GM12875 (cell line): Measurements from ENCODE around the gene ZNF786.
"Not testable (repeated sequence)": the region's sequence is repeated elsewhere in the genome, so short reads cannot be mapped to it uniquely, and the experiment has no call there.

Experiments
- H3K4me3 ChIP-seq: one replicate; pipeline ENCODE4 v1.5.1; 2011; ENCODE audit warnings: low read depth, low read length, control low read depth
- TF ChIP-seq, protein P1 (sequence below): IDR thresholded peaks from 2 replicates; pipeline ENCODE4 v1.5.1; 2011; ENCODE audit warnings: low read depth, mild to moderate bottlenecking, control low read depth, inconsistent platforms, low read length, moderate library complexity, borderline replicate concordance; ENCODE audit not compliant: insufficient read depth

Gene ZNF786

DNA sequence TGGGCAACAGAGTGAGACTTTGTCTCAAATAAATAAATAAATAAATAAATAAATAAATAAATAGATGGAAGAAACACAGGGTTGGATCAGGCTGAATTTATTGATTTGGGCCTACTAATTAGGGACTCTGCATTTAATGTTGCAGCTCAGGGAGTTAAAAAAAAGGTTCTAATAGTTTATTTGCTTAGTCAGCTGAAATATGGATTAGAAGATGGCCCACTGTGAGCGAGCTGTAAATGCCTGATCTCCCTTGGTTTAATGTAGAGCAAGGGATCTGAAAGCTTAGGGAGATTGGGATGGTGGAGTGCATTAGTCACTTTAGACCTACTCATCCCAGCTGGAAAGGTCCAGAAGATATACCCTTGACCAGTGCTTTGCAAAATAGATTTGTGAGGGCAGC, 37.1 kb downstream of the ZNF786 start:
- no peak overlapping the region for H3K4me3 ChIP-seq
- TF ChIP-seq, protein P1, sequence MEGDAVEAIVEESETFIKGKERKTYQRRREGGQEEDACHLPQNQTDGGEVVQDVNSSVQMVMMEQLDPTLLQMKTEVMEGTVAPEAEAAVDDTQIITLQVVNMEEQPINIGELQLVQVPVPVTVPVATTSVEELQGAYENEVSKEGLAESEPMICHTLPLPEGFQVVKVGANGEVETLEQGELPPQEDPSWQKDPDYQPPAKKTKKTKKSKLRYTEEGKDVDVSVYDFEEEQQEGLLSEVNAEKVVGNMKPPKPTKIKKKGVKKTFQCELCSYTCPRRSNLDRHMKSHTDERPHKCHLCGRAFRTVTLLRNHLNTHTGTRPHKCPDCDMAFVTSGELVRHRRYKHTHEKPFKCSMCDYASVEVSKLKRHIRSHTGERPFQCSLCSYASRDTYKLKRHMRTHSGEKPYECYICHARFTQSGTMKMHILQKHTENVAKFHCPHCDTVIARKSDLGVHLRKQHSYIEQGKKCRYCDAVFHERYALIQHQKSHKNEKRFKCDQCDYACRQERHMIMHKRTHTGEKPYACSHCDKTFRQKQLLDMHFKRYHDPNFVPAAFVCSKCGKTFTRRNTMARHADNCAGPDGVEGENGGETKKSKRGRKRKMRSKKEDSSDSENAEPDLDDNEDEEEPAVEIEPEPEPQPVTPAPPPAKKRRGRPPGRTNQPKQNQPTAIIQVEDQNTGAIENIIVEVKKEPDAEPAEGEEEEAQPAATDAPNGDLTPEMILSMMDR = no peak

DNA sequence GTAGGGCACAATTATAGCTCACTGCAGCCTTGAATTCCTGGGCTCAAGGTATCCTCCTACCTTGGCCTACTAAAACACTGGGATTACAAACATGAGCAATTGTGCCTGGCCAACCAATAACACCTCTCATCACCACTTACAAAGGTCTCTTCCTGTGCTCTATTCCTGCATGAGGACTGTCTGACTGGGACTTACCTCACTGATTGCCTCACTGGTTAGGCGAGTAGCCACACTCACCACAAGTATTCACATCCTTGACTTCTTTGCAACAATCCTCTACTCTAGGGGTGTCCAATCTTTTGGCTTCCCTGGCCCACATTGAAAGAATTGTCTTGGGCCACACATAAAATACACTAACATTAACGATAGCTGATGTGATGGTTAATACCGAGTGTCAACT, 39.6 kb downstream of the ZNF786 start:
- TF ChIP-seq, protein P1 = no peak
- H3K4me3 ChIP-seq = no peak overlapping the region

DNA sequence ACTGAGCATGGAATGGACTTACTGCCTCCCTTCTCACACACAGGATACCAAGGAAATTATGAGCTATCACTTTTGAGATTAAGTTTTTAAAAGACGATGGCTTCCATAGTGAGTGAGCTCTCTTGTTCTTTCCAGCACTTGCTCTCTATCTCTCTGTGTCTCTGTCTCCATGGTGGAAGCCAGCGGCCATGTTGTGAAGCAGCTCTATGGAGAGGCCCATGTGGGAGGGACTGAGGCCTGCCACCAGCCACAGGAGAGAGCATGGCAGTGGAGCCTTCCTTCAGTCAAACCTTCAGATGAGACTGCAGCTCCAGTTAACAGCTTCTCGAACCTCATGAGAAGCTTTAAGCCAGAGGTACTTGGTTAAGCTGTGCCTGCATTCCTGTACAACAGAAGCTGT, 41.7 kb downstream of the ZNF786 start:
- no peak overlapping the region for H3K4me3 ChIP-seq
- TF ChIP-seq, protein P1 = no peak

DNA sequence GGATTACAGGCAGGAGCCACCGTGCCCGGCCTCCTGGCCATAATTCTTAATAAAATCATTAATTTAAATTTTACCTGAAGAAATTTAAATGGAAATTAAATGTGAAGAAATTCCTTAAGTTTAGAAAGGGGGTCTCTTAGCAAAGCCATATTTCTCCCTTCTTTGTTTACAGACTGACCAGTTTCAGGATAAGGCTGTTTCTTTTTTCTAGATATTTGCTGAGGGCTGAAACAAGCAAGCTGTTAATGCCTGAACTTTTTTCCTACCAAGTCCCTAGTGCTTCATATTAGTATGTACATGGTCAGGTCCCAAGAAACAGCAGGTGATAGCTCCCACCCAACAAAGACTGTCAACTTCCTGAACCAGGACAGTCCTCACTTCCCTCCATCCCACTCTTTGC, 44.1 kb downstream of the ZNF786 start:
- H3K4me3 ChIP-seq = no peak overlapping the region
- TF ChIP-seq, protein P1 = no peak

DNA sequence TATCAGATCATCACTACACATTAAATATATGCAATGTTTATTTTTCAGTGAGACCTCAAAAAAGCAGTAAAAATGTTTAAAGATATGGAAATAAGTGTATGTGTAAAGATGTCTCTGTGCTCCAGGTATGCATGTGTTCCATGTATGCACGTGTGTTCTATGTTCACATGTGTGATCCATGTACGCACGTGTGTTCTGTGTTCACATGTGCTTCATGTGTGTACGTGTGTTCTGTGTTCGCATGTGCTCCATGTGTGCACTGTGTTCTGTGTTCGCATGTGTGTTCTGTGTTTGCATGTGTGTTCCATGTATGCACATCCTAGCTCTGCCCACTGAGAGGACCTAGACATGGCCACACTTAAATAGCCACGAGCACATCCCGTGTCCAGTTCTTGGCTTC, 46.6 kb downstream of the ZNF786 start:
- TF ChIP-seq, protein P1 = no peak
- H3K4me3 ChIP-seq = no peak overlapping the region

DNA sequence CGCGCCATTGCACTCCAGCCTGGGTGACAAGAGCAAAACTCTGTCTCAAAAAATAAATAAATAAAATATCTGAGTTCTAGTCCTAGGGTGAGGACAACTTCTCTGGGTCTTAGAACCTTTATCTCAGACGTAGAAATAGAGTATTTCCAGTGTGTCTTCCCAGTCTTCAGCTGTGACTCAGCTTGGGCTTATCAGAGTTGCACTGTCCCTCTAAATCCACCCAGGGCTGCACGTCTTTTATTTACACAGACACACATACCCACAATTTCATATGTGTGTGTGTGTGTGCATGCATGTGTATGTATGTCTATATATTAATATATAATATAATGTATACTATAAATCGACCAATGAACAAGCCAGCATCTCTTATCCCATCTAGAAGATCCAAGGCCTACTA, 49.2 kb downstream of the ZNF786 start:
- TF ChIP-seq, protein P1 = no peak
- no peak overlapping the region for H3K4me3 ChIP-seq

DNA sequence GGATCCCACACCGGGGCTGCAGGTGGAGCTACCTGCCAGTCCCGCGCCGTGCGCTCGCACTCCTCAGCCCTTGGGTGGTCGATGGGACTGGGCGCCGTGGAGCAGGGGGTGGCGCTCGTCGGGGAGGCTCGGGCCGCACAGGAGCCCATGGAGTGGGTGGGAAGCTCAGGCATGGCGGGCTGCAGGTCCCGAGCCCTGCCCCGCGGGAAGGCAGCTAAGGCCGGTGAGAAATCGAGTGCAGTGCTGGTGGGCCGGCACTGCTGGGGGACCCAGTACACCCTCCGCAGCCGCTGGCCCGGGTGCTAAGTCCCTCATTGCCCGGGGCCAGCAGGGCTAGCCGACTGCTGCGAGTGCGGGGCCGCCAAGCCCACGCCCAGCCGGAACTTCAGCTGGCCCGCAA, 51.9 kb downstream of the ZNF786 start:
- H3K4me3 ChIP-seq = not testable (repeated sequence)

DNA sequence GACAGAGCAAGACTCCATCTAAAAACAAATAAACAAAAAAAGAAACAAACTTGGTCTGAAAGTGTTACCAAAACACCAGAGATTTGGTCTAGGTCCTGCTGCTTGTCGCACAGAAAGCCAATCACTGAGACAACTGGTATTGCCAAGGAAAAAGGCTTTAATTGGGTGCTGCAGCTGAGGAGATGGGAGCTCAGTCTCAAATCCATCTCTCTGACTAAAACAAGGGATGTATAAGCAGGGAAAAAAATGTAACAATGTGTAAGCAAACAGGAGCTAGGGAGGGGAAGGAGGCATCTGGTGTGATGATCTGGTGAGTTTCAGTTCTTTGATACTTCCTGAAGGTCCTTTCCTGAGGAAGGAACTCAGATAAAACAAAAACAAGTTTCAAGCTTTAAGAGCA, 53.8 kb downstream of the ZNF786 start:
- H3K4me3 ChIP-seq = no peak overlapping the region
- TF ChIP-seq, protein P1 = no peak
